SK-N-MC (cell line): ENCODE results near the gene RAMP1.

ENCODE experiments used
- EZH2 ChIP-seq: fragments of 200-600 bp; sonication (generic); IDR thresholded peaks from one replicate; pipeline ENCODE4 v1.6.1; 2017; ENCODE audit warnings: antibody characterized with exemption
- FOXP2 ChIP-seq: optimal IDR thresholded peaks from 2 replicates; pipeline ENCODE3; 2011; ENCODE audit warnings: mild to moderate bottlenecking, moderate library complexity; ENCODE audit not compliant: insufficient read depth; ENCODE audit errors: extremely low read length, control extremely low read depth
- POLR2AphosphoS5 ChIP-seq: IDR thresholded peaks from 2 replicates; pipeline ENCODE4 v1.6.1; 2012; ENCODE audit warnings: mild to moderate bottlenecking, low read depth, low read length, borderline replicate concordance

GRCh38 chr2:237929979-237930378 is 70.6 kb downstream of the RAMP1 start:
- TF ChIP-seq POLR2AphosphoS5 (no peak), EZH2 (no peak), FOXP2 (no peak)
